CD4-positive, alpha-beta T cell treated with Interleukin-6 at 100 ng/mL for 8 hours (primary cell): ENCODE results near the gene USP21.

Source experiments
- DNase-seq: peaks from one replicate; pipeline ENCODE4 v3.0.0-alpha.2; 2020; ENCODE audit warnings: mixed read lengths, low spot score

The USP21 gene

DNA sequence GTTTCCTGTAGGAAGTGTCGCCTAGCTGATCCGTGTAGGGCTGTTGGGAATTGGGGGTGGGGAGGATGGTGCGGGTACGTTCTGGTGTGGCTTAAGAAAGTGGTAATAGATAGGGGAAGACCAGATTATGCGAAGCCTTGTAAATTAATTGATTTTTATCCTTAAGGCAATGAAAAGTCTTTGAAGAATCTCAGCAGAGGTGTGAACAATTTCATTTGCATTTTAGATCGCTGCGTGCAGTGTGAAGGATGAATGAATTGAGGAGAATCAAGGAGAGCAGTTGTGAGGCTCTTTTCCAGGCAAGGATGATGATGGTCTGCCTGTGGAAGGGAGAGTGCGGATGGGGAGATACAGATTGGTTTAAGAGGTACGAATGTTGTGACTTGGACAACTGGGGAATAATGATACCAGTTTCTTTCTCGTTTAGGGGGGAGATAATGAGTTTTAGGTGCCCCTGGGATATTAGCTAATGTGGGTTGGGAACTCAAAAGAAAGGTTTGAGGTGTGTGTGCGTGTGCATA lies 26.0 kb upstream of the USP21 start:
- no peak for DNase-seq

DNA sequence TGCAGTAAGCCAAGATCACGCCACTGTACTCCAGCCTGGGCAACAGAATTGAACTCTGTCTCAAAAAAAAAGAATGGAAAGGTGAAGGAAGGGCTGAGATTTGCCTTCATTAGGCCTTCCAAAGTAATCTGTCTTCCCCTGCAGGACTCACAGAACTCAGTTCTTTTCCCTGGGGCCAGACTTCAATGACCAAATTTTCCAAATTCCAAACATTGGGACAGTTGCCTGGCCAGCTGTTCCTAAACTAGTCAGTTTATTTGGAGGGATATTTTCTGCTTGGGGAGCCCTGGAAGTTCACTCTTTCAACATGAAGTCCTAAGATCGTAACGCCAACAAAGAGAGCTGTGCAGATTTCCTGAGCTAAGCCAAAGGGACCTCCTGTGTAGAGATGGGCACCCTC lies 21.4 kb upstream of the USP21 start:
- no peak for DNase-seq

DNA sequence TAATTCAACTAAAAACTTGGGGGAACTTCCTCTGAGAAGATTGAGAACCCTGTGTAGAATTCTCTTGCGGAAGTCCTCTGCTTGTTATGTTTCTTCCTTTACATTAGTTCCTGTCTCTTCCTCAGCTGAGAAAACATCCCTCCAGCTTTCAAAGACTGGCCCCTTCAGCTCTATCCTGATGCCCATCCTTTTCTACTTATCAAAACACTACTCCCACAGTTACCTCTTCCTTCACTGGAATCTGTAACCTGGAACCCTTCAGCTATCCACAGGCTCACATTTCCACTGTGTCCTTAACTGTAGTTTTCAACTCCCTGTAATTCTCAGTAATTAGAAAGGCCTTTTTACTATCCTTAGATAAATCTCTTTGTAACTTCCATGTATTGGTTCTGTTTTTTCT lies 20.9 kb upstream of the USP21 start:
- DNase-seq, result no peak

DNA sequence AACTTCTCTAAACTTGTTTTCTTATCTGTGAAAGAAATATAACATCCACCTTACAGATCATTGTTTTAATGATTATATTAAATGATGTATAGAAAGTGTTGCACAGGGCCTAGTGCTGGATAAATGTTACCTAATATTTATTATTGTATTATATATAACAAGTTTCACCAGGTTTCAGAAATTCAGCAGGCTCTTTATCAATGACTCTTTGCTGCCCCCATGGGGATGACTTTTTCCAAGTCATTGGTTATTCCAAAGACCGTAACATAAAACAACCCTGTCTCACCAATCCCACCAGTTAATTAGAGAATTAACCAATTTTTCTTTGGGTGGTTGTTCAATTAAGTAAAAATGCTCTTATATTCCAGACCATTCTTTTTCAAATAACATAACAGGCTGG lies 19.5 kb upstream of the USP21 start:
- peak; percentile 35 for DNase-seq

DNA sequence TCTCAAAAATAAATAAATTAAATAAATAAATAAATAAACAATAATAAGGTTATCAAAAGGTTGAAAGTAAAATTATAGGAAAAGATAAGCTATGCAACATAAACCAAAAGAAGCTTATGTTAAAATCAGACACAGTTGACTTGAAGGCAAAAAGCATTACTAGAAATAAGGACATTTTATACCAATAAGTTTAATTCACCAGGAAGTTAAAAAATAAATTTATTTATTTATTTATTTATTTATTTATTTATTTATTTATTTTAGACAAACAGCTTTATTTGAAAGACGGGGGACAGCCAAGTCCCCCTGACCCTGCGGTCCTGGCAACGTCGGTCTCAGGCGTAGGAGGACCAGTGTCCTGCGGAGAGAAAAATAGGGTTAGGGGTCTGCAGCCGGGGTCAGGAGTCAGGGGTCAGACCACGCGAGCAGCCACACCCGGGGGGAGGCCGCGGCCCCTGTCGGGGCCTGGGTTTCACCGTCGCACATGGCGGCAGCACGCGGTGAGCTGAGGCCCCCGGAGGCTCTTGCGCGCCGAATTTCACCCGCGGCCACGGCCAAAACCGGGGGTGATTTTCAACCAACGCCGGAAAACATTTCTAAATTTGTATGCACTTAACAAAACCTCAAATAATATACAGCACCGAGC lies 18.4 kb upstream of the USP21 start:
- DNase-seq, result no peak

DNA sequence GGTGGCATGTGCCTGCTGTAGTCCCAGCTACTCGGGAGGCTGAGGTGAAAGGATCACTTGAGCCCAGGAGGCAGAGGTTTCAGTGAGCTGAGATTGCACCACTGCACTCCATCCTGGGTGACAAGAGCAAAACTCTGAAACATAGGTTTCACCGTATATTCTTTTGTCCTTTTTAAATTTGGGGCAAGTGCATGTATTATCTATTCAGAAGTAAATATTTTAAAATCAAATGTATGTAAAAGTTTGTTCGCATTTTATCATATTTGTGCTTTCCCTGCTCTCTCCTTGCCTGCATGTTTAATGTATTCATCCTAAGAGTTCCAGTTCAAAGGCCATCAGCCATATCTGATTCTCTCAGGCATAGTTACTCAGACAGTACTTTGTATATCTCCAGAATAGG lies 13.5 kb upstream of the USP21 start:
- DNase-seq, result no peak

DNA sequence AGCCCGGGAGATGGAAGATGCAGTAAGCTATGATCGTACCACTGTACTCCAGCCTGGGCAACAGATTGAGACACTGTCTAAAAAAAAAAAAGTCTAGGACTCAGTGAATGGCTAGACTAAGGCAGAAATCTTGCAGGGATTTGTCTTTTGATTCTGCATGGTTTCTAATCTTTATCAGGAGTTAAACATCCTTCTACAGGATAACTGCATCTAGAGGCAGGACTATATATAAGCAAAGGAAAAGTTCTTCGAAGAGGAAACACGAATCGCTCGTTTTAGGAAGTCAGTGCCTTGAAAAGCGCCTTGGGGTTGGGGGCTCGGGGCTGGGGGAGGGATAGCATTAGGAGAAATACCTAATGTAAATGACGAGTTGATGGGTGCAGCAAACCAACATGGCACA lies 6.1 kb upstream of the USP21 start:
- DNase-seq, result no peak

DNA sequence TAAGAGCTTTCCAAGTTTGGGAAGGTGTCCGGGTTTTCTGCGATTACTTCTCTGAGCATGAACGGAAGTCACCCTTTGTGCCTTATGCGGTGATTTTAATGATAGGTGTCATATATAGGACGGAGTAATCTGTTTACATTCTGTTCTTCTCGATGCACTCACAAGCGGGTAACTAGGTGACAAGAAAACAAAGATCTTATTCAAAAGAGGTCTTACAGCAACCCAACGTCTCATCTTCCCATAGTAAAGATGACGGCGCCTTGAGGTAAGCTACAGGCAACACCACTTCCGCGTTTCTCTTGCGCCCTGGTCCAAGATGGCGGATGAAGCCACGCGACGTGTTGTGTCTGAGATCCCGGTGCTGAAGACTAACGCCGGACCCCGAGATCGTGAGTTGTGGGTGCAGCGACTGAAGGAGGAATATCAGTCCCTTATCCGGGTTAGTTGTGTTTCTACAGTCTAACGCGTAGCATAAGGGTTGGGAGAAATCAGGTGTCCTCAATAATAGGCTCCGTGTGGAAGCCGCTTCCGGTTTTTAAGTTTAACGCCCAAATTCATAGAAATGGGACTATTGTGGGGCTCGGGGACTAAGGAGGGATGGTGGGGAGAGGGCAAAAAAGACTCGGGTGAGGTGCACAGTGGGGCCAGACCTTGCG lies 5.5 kb upstream of the USP21 start, which contains the start of gene UFC1:
Gene UFC1 (plus strand): TSS at position 297 of the 656 bp plus-strand sequence. CDS start 20 bp downstream, at position 317.
- DNase-seq, result peak; percentile 83

DNA sequence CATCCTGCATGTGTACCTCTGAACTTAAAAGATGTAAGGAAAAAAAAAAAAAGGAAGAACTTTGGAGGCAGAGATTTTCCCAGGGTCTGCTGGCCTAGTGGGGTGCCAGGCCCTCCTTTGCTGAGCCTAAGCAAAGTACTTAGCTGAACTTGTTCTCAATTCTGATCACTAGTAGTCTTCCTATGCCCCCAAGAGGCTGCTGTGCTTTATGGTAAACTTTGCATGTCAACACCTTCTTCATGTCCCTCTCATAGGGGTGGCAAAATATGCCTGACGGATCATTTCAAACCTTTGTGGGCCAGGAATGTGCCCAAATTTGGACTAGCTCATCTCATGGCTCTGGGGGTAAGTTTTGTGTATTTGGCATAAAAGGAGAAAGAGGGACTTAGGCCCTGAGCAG lies 1.4 kb upstream of the USP21 start:
- no peak for DNase-seq

DNA sequence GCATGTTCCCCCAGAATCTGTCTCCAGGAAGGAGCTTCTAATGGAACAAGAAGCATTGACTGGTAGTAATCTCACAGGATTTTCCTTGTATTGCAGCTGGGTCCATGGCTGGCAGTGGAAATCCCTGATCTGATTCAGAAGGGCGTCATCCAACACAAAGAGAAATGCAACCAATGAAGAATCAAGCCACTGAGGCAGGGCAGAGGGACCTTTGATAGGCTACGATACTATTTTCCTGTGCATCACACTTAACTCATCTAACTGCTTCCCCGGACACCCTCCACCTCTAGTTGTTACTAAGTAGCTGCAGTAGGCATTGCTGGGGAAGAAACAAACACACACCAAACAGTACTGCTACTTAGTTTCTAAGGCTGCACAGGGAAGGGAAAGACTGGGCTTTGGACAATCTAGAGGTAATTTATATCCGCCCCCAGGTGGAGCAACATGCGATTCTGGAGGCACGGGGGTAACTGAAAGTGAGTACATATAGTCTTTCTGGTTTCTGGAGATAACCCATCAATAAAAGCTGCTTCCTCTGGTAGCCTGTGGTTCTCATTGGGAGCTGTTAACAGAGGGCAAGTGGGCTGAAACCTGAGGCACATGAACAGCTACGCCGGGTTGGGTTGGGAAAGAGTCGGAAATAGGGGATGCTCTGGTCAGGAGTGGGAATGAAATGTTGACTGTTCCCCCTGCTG lies 837 bp upstream of the USP21 start:
- DNase-seq, result no peak

DNA sequence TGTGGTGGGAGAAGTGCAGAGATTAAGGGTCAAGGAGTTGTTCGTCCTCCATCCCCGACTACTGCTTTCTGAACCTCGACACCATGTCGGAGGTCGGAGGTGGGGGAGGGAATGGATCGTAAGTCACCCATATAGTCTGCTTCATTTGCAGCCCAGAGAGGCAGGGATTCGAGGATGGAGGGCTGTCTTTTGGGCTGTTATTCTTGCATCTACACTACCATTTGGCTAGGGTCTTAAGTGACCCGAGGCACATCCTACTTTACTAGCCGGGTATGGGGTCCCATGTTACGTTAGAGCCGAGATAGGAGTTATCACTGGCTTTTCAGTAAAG lies 578 bp downstream of the USP21 start:
- no peak for DNase-seq

DNA sequence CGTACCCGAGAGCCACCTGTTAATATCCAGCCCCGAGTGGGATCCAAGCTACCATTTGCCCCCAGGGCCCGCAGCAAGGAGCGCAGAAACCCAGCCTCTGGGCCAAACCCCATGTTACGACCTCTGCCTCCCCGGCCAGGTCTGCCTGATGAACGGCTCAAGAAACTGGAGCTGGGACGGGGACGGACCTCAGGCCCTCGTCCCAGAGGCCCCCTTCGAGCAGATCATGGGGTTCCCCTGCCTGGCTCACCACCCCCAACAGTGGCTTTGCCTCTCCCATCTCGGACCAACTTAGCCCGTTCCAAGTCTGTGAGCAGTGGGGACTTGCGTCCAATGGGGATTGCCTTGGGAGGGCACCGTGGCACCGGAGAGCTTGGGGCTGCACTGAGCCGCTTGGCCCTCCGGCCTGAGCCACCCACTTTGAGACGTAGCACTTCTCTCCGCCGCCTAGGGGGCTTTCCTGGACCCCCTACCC lies 1.4 kb downstream of the USP21 start:
- no peak for DNase-seq

DNA sequence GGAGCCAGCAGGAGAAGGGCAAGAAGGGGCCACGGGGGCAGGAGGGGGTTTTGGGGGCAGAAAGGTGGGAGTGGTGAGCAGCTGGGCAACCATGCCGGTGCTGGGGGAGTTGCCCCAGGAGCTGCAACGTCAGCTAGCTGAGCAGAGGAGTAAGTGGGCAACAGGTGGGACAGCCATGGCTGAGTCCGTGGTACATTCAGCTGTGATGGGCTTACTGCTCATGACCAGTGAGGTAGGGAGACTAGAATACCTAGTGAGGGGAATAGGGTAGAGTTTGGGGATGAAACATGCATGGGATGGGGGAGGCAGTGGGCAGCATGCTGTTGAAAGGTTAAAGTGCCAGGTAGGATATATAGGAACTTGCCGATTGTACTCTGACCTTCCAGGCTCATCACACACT lies 2.4 kb downstream of the USP21 start:
- DNase-seq, result no peak

DNA sequence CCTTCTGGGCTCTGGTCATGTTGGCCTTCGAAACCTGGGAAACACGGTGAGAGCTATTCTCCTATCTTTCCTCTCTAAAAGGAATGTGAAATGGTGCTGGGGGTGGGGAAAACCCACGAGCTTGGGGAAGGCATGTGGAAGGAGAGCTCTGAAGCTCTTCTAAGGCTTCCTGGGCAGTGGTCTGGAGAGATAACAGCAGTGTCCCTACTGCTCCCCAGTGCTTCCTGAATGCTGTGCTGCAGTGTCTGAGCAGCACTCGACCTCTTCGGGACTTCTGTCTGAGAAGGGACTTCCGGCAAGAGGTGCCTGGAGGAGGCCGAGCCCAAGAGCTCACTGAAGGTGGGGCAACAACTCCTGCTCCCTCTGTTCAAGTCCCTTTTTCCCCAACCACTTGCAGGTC lies 2.8 kb downstream of the USP21 start:
- DNase-seq, result no peak

DNA sequence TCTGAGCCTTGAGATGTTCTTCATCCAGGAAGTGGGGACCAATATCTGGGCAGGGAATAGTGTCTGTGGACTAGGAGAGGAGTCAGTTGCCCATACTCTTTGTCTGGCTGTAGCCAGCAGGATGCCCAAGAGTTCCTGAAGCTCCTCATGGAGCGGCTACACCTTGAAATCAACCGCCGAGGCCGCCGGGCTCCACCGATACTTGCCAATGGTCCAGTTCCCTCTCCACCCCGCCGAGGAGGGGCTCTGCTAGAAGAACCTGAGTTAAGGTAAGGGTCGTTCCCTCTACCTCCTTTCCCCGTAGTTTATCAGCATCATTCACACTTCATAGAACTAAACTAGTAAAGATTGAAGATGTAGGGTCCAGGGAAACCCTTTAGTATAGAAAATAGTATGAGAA lies 3.5 kb downstream of the USP21 start:
- DNase-seq, result no peak

DNA sequence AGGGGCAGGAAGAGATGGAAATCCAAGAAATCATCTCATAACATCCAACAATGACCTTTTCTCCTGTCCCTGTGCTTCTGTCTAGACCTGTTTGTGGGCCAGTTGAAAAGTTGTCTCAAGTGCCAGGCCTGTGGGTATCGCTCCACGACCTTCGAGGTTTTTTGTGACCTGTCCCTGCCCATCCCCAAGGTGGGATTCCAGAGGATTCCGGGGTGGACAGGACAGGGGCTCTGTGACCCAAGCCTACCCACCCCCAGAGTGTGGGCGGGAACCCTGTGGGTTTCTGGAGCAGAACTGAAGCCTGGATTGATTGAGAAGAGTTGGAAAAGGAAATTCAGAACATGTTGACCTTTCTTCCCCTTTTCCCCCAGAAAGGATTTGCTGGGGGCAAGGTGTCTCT lies 4.5 kb downstream of the USP21 start:
- no peak for DNase-seq

DNA sequence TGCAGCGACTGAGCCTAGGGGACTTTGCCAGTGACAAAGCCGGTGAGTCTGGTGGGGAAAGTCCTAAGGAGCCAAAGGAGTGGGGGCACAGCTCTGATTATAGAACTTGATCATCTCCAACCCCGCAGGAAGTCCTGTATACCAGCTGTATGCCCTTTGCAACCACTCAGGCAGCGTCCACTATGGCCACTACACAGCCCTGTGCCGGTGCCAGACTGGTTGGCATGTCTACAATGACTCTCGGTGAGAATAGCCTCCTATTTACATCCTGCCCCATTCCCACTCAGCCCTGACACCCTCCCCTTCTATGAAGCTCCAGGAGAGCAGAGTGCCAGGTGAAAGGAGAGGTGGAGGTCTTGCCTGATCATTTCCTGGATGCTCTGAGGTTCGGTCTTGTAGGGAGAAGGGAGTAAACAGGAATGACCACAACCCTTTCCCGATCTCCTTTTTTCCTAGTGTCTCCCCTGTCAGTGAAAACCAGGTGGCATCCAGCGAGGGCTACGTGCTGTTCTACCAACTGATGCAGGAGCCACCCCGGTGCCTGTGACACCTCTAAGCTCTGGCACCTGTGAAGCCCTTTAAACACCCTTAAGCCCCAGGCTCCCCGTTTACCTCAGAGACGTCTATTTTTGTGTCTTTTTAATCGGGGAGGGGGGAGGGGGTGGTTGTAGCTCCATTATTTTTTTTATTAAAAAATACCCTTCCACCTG lies 5.8 kb downstream of the USP21 start:
- DNase-seq, result no peak

DNA sequence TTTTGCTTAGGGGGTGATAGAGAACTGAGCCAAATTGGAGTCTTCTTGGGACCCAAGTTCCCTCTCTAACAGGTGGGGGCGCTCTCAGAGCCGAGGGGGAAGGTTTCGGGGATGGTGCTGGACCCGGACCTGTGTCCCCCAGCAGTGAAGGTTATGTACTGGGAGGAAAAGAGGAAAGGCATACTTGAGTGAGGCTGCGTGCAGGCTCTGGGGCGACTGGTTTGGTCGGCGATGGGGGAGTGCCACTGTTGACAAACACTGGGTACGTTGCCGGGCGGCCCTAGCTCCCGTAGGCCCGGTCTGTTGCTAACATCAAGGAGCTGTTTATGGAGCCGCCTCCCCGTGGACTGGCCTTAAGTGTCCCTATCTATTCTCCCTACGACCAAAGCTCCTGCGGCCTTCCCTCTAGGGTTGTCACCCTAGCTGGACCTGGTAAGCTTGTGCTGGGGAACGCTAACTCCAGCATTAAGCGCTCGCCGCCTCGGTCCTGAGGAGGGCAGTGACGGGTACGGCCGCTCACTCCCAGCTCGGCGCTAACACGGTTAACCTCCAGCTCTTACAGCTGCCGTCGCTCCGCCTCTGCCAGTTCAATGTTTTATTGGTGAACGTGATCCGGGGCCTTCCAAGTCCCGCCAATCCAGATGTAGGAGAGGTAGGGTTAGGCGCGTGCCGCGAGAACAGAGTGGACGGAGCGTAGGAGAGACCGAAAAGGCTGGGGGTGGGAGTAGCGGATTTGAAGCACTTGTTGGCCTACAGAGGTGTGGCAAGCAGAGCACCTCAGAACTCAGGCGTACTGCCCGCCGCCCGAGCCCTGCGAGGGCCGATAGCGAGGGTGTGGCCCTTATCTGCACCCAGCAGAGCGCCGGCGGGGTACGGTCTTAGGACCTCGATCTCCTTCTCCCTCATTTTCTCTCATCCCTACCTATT lies 6.7 kb downstream of the USP21 start, which contains the start of gene PPOX:
Gene PPOX (plus strand): TSS at position 685 of the 927 bp plus-strand sequence. CDS start 422 bp downstream, outside the sequence.
- DNase-seq, result peak; percentile 93

DNA sequence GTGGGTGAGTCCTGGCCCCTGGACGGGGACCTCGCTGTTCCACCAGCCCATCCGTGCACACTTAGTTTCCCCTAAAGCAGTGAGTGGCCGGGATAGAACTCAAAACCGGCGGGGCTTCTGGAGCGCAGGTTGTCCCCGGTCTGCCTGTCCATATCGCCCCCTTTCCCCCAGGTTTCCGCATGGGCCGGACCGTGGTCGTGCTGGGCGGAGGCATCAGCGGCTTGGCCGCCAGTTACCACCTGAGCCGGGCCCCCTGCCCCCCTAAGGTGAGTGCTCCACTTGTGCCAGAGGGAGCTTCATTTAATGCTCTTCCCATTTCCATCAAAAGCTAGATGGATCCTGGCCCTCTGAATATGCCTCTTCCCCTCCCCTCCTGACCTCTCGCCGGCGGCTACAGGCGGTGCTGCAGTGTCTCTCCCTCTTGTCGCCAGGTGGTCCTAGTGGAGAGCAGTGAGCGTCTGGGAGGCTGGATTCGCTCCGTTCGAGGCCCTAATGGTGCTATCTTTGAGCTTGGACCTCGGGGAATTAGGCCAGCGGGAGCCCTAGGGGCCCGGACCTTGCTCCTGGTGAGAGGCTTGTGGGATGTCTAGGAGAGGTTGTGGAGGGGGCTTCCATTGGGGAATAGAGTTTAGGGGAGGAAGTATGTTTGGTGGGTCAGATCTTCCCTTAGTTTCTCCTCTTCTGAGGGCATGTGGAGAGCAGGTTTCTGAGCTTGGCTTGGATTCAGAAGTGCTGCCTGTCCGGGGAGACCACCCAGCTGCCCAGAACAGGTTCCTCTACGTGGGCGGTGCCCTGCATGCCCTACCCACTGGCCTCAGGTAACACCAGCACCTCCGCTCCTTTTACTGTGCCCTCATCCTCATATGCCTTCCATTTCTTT lies 7.6 kb downstream of the USP21 start:
- no peak for DNase-seq

DNA sequence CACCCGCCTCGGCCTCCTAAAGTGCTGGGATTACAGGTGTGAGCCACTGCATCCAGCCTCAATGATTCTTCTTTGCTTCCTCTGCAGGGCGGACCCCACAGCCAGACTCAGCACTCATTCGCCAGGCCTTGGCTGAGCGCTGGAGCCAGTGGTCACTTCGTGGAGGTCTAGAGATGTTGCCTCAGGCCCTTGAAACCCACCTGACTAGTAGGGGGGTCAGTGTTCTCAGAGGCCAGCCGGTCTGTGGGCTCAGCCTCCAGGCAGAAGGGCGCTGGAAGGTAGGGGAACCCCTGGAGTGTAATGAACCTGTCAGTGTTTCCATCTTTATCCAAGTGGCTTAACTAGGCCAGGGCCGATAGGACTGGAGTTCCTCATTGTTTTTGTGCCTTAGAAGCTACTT lies 9.6 kb downstream of the USP21 start:
- DNase-seq, result no peak
